ENCODE measurements around the gene PLCL2. TPM values are rescaled to one million over a fixed set of nuclear protein-coding genes. Genes with fewer than 3 reads are reported as not detected.

PLCL2 gene
- total and polyA plus RNA-seq, 7 donors: 8.0 to 12.6 (median 11.6) TPM

GRCh38 chr3:17050071-17050470 is 165.3 kb downstream of the PLCL2 start:
- Histone ChIP-seq H3K36me3 (no peaks in the 10 kb centered on the region), H3K27ac (no peak overlapping the region), H3K4me3 (no peak overlapping the region), H3K9me3 (no peaks in the 10 kb centered on the region), H3K27me3 (no peaks in the 10 kb centered on the region), H3K4me1 (no peaks in the 10 kb centered on the region)
- no peak for DNase-seq
- 94 to 96% methylated on average over 4 of the region's 4 CpGs for WGBS, 2 donors
- intact Hi-C loops (cut with DNase I): no loop called here
- TF ChIP-seq POLR2A (IDR thresholded peaks at IDR 0.05) (no peak), EP300 (IDR thresholded peaks at IDR 0.05) (no peak), POLR2AphosphoS5 (IDR thresholded peaks at IDR 0.05) (no peak), CTCF (IDR thresholded peaks at IDR 0.05) (no peak)

- no peak overlapping the region for H3K27ac ChIP-seq
- no peaks in the 10 kb centered on the region for H3K9me3 ChIP-seq
- TF ChIP-seq CTCF (IDR thresholded peaks at IDR 0.05): no peak
- no peak for TF ChIP-seq POLR2AphosphoS5 (IDR thresholded peaks at IDR 0.05)
- TF ChIP-seq POLR2A (IDR thresholded peaks at IDR 0.05): no peak
- TF ChIP-seq EP300 (IDR thresholded peaks at IDR 0.05): no peak
- H3K4me1 ChIP-seq: no peaks in the 10 kb centered on the region
- DNase-seq: no peak
- no peaks in the 10 kb centered on the region for H3K36me3 ChIP-seq
- H3K4me3 ChIP-seq: no peak overlapping the region
- intact Hi-C loops (cut with DNase I): no loop called here
- no peaks in the 10 kb centered on the region for H3K27me3 ChIP-seq
- 93 to 94% methylated on average over 2 of the region's 2 CpGs for WGBS, 2 donors
These were observed 165.8 kb downstream of the PLCL2 start for GRCh38 chr3:17050506-17050905.

GRCh38 chr3:17052363-17052762 is 167.6 kb downstream of the PLCL2 start:
- no peaks in the 10 kb centered on the region for H3K36me3 ChIP-seq
- H3K27me3 ChIP-seq: no peaks in the 10 kb centered on the region
- no peak overlapping the region for H3K4me3 ChIP-seq
- no peaks in the 10 kb centered on the region for H3K4me1 ChIP-seq
- no peaks in the 10 kb centered on the region for H3K9me3 ChIP-seq
- no peak overlapping the region for H3K27ac ChIP-seq
- no peak for DNase-seq
- no peak for TF ChIP-seq CTCF (IDR thresholded peaks at IDR 0.05)
- no peak for TF ChIP-seq POLR2A (IDR thresholded peaks at IDR 0.05)
- TF ChIP-seq POLR2AphosphoS5 (IDR thresholded peaks at IDR 0.05): no peak
- TF ChIP-seq EP300 (IDR thresholded peaks at IDR 0.05): no peak
- intact Hi-C loops (cut with DNase I): no loop called here

GRCh38 chr3:17054301-17054981 is 169.7 kb downstream of the PLCL2 start:
- H3K27me3 ChIP-seq: no peaks in the 10 kb centered on the region
- WGBS, 2 donors: 94 to 100% methylated on average over 1 of the region's 1 CpG
- no peaks in the 10 kb centered on the region for H3K36me3 ChIP-seq
- H3K27ac ChIP-seq: no peak overlapping the region
- TF ChIP-seq EP300 (IDR thresholded peaks at IDR 0.05): no peak
- TF ChIP-seq POLR2A (IDR thresholded peaks at IDR 0.05): no peak
- no peak for TF ChIP-seq POLR2AphosphoS5 (IDR thresholded peaks at IDR 0.05)
- no peak for TF ChIP-seq CTCF (IDR thresholded peaks at IDR 0.05)
- H3K4me3 ChIP-seq: no peak overlapping the region
- H3K9me3 ChIP-seq: no peaks in the 10 kb centered on the region
- H3K4me1 ChIP-seq: no peaks in the 10 kb centered on the region
- DNase-seq: no peak
- intact Hi-C loops (cut with DNase I): no loop called here

GRCh38 chr3:17054982-17055343 is 170.2 kb downstream of the PLCL2 start:
- no peak for DNase-seq
- Histone ChIP-seq H3K27ac (no peak overlapping the region), H3K27me3 (no peaks in the 10 kb centered on the region), H3K9me3 (no peaks in the 10 kb centered on the region), H3K36me3 (no peaks in the 10 kb centered on the region), H3K4me3 (no peak overlapping the region), H3K4me1 (no peaks in the 10 kb centered on the region)
- TF ChIP-seq POLR2A (IDR thresholded peaks at IDR 0.05) (no peak), POLR2AphosphoS5 (IDR thresholded peaks at IDR 0.05) (no peak), EP300 (IDR thresholded peaks at IDR 0.05) (no peak), CTCF (IDR thresholded peaks at IDR 0.05) (no peak)
- intact Hi-C loops (cut with DNase I): no loop called here
